Renal cortex interstitium (tissue), 15 donors: ENCODE results near the gene REEP3. TPM values are rescaled to one million over a fixed set of nuclear protein-coding genes. Genes with fewer than 3 reads are reported as not detected.
"Not testable (repeated sequence)": the region's sequence is repeated elsewhere in the genome, so short reads cannot be mapped to it uniquely, and the experiment has no call there.

ENCODE experiments used
- DNase-seq, 11 donors: peaks; one replicate each; pipeline ENCODE4 v3.0.0-alpha.2; 2013; ENCODE audit warnings: low read depth in 9 of 11, low spot score in 4 of 11; ENCODE audit errors: extremely low read depth in 1 of 11
- long read RNA-seq, 16 experiments: transcript quantifications; one replicate each; lab custom pipeline, GENCODE V29; 2026
- polyA plus RNA-seq, 3 donors: library from polyadenylated mRNA; unstranded; fragments of 120-200 nt; gene quantifications; one replicate each; pipeline ENCODE4 v1.2.1, GENCODE V29; 2013; ENCODE audit not compliant: insufficient read length in 3 of 3

Gene REEP3
- polyA plus RNA-seq, result 10 to 100 TPM; 26.3 to 39.0 (median 34.2) TPM
- long read RNA-seq, donor 1, full-length matches to known transcripts, result 2 of 9 reads
- long read RNA-seq, donor 1, partial matches to known transcripts, result 7 of 9 reads
- long read RNA-seq, donor 1, other reads (novel, unspliced or antisense), result 0 of 9 reads
- long read RNA-seq, donor 2, full-length matches to known transcripts, result 4 of 9 reads
- long read RNA-seq, donor 2, partial matches to known transcripts, result 5 of 9 reads
- long read RNA-seq, donor 2, other reads (novel, unspliced or antisense), result 0 of 9 reads
- long read RNA-seq, donor 3, full-length matches to known transcripts, result 13 of 18 reads
- long read RNA-seq, donor 3, partial matches to known transcripts, result 5 of 18 reads
- long read RNA-seq, donor 3, other reads (novel, unspliced or antisense), result 0 of 18 reads
- long read RNA-seq, donor 4, full-length matches to known transcripts, result 5 of 5 reads
- long read RNA-seq, donor 4, partial matches to known transcripts, result 0 of 5 reads
- long read RNA-seq, donor 4, other reads (novel, unspliced or antisense), result 0 of 5 reads
- long read RNA-seq, donor 5, result 0 reads
- long read RNA-seq, donor 6, full-length matches to known transcripts, result 8 of 61 reads
- long read RNA-seq, donor 6, partial matches to known transcripts, result 53 of 61 reads
- long read RNA-seq, donor 6, other reads (novel, unspliced or antisense), result 0 of 61 reads
- long read RNA-seq, donor 7, full-length matches to known transcripts, result 4 of 4 reads
- long read RNA-seq, donor 7, partial matches to known transcripts, result 0 of 4 reads
- long read RNA-seq, donor 7, other reads (novel, unspliced or antisense), result 0 of 4 reads
- long read RNA-seq, donor 8, full-length matches to known transcripts, result 7 of 38 reads
- long read RNA-seq, donor 8, partial matches to known transcripts, result 31 of 38 reads
- long read RNA-seq, donor 8, other reads (novel, unspliced or antisense), result 0 of 38 reads
- long read RNA-seq, donor 9, full-length matches to known transcripts, result 4 of 4 reads
- long read RNA-seq, donor 9, partial matches to known transcripts, result 0 of 4 reads
- long read RNA-seq, donor 9, other reads (novel, unspliced or antisense), result 0 of 4 reads
- long read RNA-seq, donor 10, full-length matches to known transcripts, result 9 of 9 reads
- long read RNA-seq, donor 10, partial matches to known transcripts, result 0 of 9 reads
- long read RNA-seq, donor 10, other reads (novel, unspliced or antisense), result 0 of 9 reads
- long read RNA-seq, donor 11, full-length matches to known transcripts, result 5 of 5 reads
- long read RNA-seq, donor 11, partial matches to known transcripts, result 0 of 5 reads
- long read RNA-seq, donor 11, other reads (novel, unspliced or antisense), result 0 of 5 reads
- long read RNA-seq, donor 12, full-length matches to known transcripts, result 2 of 2 reads
- long read RNA-seq, donor 12, partial matches to known transcripts, result 0 of 2 reads
- long read RNA-seq, donor 12, other reads (novel, unspliced or antisense), result 0 of 2 reads
- long read RNA-seq, donor 13, result 0 reads
- long read RNA-seq, donor 14, full-length matches to known transcripts, result 7 of 7 reads
- long read RNA-seq, donor 14, partial matches to known transcripts, result 0 of 7 reads
- long read RNA-seq, donor 14, other reads (novel, unspliced or antisense), result 0 of 7 reads
- long read RNA-seq, donor 15, full-length matches to known transcripts, result 3 of 3 reads
- long read RNA-seq, donor 15, partial matches to known transcripts, result 0 of 3 reads
- long read RNA-seq, donor 15, other reads (novel, unspliced or antisense), result 0 of 3 reads
- long read RNA-seq, donor 16, full-length matches to known transcripts, result 26 of 26 reads
- long read RNA-seq, donor 16, partial matches to known transcripts, result 0 of 26 reads
- long read RNA-seq, donor 16, other reads (novel, unspliced or antisense), result 0 of 26 reads

GRCh38 chr10:63520500-63521415, at the start of gene REEP3:
Gene REEP3, plus strand, starts transcription at chr10:63521401. Its CDS starts 145 bp downstream, at chr10:63521546.
- peak in 9 of 11 donors; percentile 18 to 57 (median 43) for DNase-seq

- no peak for DNase-seq
Measured at GRCh38 chr10:63474488-63474887, 46.7 kb upstream of the REEP3 start.

- DNase-seq, result no peak
Measured at GRCh38 chr10:63477927-63478326, 43.3 kb upstream of the REEP3 start.

- no peak for DNase-seq
Measured at GRCh38 chr10:63478564-63478963, 42.6 kb upstream of the REEP3 start.

DNA sequence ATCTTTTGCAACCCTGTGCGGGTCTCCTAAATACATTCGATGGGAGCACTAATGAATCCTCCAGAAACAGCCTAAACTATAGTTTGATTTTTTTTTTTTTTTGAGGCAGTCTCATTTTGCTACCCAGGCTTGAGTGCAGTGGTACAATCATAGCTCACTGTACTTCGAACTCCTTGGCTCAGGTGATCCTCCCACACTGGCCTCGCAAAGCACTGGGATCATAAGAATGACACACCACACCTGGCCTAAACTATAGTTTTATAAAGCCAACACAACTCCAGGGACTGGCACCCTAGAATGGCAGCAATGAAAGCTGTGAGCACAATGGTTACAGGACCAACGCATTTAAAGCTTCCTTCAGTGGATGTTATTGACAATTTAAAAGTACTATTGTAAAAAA, 41.0 kb upstream of the REEP3 start:
- DNase-seq, result no peak

DNA sequence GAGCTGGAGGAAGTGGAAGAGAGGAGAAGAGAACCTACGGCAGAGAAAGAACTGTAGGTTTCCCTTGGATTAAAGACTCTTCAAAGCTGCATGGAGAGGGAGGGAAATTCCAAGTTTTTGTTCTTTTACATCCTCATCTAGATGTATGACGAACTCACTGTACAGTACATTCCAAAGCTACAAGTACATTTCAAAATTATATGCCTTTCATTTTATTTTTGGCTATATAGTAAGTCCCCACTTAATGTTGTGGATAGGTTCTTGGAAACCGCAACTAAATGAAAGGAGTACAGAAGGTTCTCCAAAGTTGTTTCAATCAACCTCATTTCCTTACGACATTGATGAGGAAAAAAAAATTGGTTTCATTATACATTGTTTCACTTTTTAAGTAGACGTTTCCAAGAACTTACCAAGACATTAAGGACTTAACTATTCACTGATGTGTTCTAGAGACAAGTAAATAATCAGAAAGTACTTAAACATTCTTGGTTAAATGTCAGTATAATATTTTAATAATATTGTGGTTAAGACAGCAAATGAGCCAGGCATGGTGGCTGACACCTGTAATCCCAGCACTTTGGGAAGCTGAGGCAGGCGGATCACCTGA, 39.3 kb upstream of the REEP3 start:
- DNase-seq, result no peak

- no peak for DNase-seq
Measured at GRCh38 chr10:63483983-63484382, 37.2 kb upstream of the REEP3 start.

DNA sequence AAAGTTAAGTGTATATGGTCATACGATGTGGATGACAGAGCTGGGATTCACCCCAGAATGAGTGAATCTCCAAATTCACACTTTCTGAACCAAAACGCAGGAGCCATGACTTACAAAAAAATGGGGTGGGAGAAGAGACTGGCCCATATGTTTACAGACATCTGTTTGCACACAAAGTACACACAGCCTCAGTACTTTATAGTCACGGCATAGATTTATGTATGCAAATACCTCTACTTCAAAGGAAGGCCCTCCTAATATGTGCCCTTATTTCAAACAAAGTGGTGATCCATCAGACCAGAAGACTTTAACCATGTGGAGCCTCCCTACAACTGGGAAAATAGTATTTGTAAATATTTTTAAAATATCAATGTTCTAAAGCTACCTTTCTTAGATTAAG, 33.2 kb upstream of the REEP3 start:
- no peak for DNase-seq

GRCh38 chr10:63489838-63490237, 31.4 kb upstream of the REEP3 start:
- DNase-seq, result no peak

DNA sequence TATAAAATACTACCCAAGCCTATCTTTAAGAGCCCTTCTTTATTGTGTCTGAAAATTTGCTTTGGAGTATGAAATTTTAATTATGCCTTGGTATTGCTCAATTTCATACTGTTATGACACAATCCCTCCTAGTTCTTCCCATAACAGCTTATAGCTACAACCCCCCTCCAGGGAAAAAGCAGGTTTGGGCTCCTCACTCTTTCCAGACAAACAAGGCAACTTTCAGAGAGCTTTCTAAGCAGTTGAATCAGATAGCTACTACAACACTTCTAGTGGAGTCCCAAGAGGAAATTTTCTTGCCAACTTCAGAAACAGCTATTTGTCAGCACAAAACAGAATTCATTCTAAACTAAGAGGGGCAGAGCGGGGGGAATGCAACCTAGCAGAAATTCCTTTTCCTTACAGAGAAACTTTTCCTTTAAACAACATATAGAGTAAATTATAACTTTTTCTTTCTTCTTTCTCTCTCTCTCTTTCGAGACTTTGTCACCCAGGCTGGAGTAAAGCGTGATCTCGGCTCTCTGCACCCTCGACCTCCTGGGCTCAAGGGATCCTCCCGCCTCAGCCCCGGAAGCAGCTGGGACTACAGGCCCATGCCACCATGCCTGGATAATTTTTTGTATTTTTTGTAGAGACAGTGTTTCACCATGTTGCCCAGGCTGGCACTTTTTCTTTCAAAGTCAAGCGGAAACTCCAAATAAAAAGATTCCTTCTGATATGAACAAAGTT, 29.4 kb upstream of the REEP3 start:
- peak in 6 of 11 donors; percentile 12 to 41 (median 23) for DNase-seq

DNA sequence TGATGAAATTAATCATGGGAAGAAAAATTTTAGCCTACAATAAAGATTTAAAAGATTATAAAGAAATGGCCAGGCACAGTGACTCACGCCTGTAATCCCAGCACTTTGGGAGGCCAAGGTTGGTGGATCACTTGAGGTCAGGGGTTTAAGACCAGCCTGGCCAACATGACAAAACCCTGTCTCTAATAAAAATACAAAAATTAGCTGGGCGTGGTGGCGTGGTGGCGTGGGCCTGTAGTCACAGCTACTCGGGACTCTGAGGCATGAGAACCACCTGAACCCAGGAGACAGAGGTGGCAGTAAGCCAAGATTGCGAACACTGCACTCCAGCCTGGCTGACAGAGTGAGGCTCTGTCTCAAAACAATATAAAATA, 28.9 kb upstream of the REEP3 start:
- not testable (repeated sequence) for DNase-seq

DNA sequence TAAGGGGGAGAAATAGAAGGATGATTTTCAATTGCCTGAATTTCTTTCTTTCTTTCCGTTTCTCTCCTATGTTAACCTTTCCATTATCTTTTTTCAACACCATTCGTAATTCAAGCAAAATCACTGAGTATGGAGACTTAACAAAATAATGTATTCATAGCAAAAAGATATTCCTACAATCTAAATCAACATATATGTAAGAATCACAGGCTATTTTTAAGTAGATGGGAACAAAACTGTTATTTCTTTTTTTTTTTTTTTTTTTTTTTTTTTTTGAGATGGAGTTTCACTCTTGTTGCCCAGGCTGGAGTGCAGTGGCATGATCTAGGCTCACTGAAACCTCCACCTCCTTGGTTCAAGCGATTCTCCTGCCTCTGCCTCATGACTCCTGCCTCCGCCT, 28.2 kb upstream of the REEP3 start:
- DNase-seq, result no peak

- no peak for DNase-seq
Measured at GRCh38 chr10:63494951-63495350, 26.2 kb upstream of the REEP3 start.

- no peak for DNase-seq
Measured at GRCh38 chr10:63496561-63496960, 24.6 kb upstream of the REEP3 start.

- no peak for DNase-seq
Measured at GRCh38 chr10:63497321-63497720, 23.9 kb upstream of the REEP3 start.

- DNase-seq, result no peak
Measured at GRCh38 chr10:63498665-63499064, 22.5 kb upstream of the REEP3 start.
